ENCODE measurements around the gene MBD3L1. TPM values are rescaled to one million over a fixed set of nuclear protein-coding genes. Genes with fewer than 3 reads are reported as not detected.

Gene MBD3L1
- total and polyA plus RNA-seq, 8 donors: 0.22 to 1.8 (median 0.25) TPM; not detected in 3

DNA sequence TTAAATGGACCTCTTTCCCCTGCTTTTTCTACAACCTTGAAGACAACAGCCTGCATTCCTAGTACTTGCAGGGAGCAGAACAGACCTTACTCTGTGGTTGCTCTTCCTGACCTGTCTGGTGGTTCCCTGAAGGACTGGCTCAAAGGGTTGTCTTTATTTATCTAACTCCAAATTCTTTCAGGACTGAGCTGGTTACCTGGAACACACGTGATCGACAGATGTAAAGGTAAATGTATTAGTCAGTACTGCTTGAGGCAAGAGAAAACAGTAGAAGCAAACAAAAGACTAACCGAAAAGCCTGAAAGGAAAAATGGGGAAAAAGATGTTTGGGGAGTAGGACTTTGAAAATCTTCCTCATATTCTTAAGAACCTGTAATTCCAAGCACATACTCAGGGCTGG, 18.0 kb upstream of the MBD3L1 start:
- no peak overlapping the region for H3K27ac ChIP-seq
- DNase-seq (no peak), ATAC-seq (no peak), FAIRE-seq (no peak)
- TF ChIP-seq CTCF (IDR thresholded peaks at IDR 0.05): no peak
- H3K36me3 ChIP-seq: peaks cover 20 to 94% (median 68%) of the 10 kb centered on the region in 3 donors
- H3K4me1 ChIP-seq: no peaks in the 10 kb centered on the region
- no peaks in the 10 kb centered on the region for H3K27me3 ChIP-seq
- intact Hi-C loops (cut with DNase I): no loop called here
- WGBS, 2 donors: 96 to 98% methylated on average over 3 of the region's 3 CpGs
- H3K9me3 ChIP-seq: peaks cover 4 to 56% (median 31%) of the 10 kb centered on the region in 4 donors
- H3K4me3 ChIP-seq: no peak overlapping the region

GRCh38 chr19:8815780-8816179, 16.4 kb upstream of the MBD3L1 start:
- TF ChIP-seq CTCF (IDR thresholded peaks at IDR 0.05): no peak
- Histone ChIP-seq H3K9me3 (peaks cover 2 to 48% (median 25%) of the 10 kb centered on the region in 4 donors), H3K4me1 (no peaks in the 10 kb centered on the region), H3K27me3 (no peaks in the 10 kb centered on the region), H3K27ac (no peak overlapping the region), H3K4me3 (no peak overlapping the region), H3K36me3 (peaks cover 24 to 97% (median 77%) of the 10 kb centered on the region in 3 donors)
- 97 to 100% methylated on average over 2 of the region's 2 CpGs for WGBS, 2 donors
- FAIRE-seq (no peak), ATAC-seq (no peak), DNase-seq (no peak)
- intact Hi-C loops (cut with DNase I): no loop called here

- DNase-seq (no peak), FAIRE-seq (no peak)
- peaks cover 5 to 88% (median 67%) of the 10 kb centered on the region in 3 donors for H3K36me3 ChIP-seq
These were observed 11.9 kb upstream of the MBD3L1 start for GRCh38 chr19:8820234-8820633.

DNA sequence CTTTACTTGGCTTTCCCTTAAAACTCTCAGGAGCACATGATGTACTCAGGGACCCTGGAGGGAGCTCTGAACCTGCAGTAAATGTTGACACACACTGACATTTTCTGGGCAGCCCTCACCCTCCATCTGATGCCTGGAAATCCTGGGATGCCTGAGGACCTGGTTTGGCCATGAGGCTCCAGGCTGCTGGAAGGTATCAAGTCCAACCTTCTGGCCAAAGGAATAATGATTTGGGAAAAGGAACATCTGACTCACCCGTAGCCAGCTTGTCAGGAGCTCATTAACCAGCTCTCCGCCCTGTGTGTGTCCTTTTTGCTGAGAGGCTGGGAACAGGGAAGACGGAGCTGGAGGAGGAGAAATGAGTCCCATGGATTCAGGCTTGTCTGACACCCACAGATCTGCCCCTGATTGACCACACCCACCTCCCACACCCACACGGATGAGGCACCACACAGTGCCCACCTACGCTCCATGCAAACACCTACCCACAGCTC, 10.4 kb upstream of the MBD3L1 start:
- H3K4me1 ChIP-seq: no peaks in the 10 kb centered on the region
- no peak for ATAC-seq
- no peak overlapping the region for H3K27ac ChIP-seq
- H3K36me3 ChIP-seq: peaks cover 5 to 73% (median 56%) of the 10 kb centered on the region in 3 donors
- intact Hi-C loops (cut with DNase I): no loop called here
- peaks cover 0 to 10% (median 0%) of the 10 kb centered on the region in 4 donors for H3K9me3 ChIP-seq
- WGBS, 2 donors: 89% methylated on average over 5 of the region's 5 CpGs
- H3K27me3 ChIP-seq: no peaks in the 10 kb centered on the region
- no peak overlapping the region for H3K4me3 ChIP-seq
- no peak for FAIRE-seq
- TF ChIP-seq CTCF (IDR thresholded peaks at IDR 0.05): no peak
- DNase-seq: no peak

More at GRCh38 chr19:8820234-8820633, 11.9 kb upstream of the MBD3L1 start:
- no peaks in the 10 kb centered on the region for H3K4me1 ChIP-seq
- 96 to 98% methylated on average over 3 of the region's 3 CpGs for WGBS, 2 donors
- H3K9me3 ChIP-seq: peaks cover 0 to 14% (median 4%) of the 10 kb centered on the region in 4 donors
- no peak overlapping the region for H3K4me3 ChIP-seq
- H3K27me3 ChIP-seq: no peaks in the 10 kb centered on the region
- no peak overlapping the region for H3K27ac ChIP-seq
- TF ChIP-seq CTCF (IDR thresholded peaks at IDR 0.05): no peak
- intact Hi-C loops (cut with DNase I): no loop called here
- ATAC-seq: no peak

DNA sequence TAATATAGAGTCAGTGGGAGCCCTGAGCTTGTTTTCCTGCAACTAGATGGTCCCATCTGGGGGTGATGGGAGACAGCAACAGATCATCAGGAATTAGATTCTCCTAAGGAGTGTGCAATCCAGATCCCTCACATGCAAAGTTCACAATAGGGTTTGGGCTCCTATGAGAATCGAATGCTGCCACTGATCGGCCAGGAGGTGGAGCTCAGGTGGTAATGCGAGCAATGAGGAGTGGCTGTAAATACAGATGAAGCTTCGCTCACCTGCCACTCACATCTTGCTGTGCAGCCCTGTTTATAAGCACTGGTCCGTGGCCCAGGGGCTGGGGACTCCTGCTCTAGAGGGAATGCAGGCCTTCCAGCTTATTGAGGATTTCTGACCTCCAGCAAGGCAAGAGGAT, 5.8 kb upstream of the MBD3L1 start:
- intact Hi-C loops (cut with DNase I): no loop called here
- DNase-seq: no peak
- 97 to 98% methylated on average over 5 of the region's 5 CpGs for WGBS, 2 donors
- no peak overlapping the region for H3K27ac ChIP-seq
- H3K36me3 ChIP-seq: peaks cover 0 to 30% (median 26%) of the 10 kb centered on the region in 3 donors
- no peak for FAIRE-seq
- H3K9me3 ChIP-seq: no peaks in the 10 kb centered on the region
- no peak for ATAC-seq
- H3K27me3 ChIP-seq: no peaks in the 10 kb centered on the region
- no peak for TF ChIP-seq CTCF (IDR thresholded peaks at IDR 0.05)
- peaks cover 0 to 2% (median 0%) of the 10 kb centered on the region in 3 donors for H3K4me1 ChIP-seq
- no peak overlapping the region for H3K4me3 ChIP-seq
